HepG2 (cell line): ENCODE results near the gene ZNF846. TPM values are rescaled to one million over a fixed set of nuclear protein-coding genes. Genes with fewer than 3 reads are reported as not detected.
A peak's percentile ranks its signal among the peaks of the same experiment; 100 is the strongest.

Experiments used
- BRD4 ChIP-seq: sonication (generic); formaldehyde crosslinking; IDR thresholded peaks from 2 replicates; pipeline ENCODE4 v1.4.0; 2020; ENCODE audit warnings: missing genetic modification reagents
- FOXA1 ChIP-seq, 2 experiments: fragments of 450-650 bp in 1 of 2; sonication (generic) in 1 of 2; formaldehyde crosslinking in 1 of 2; IDR thresholded peaks; 2 replicates each; pipeline versions ENCODE4 v1.4.0 to v1.6.1; 2016 to 2020; ENCODE audit warnings: missing genetic modification reagents in 1 of 2
- FOXK1 ChIP-seq: sonication (generic); formaldehyde crosslinking; IDR thresholded peaks from 2 replicates; pipeline ENCODE4 v1.4.0; 2020; ENCODE audit warnings: low read depth, missing genetic modification reagents, borderline replicate concordance
- MEIS2 ChIP-seq: sonication (generic); formaldehyde crosslinking; IDR thresholded peaks from 2 replicates; pipeline ENCODE4 v1.9.0; 2021; ENCODE audit warnings: mild to moderate bottlenecking, missing genetic modification reagents
- MYPOP ChIP-seq: sonication (generic); formaldehyde crosslinking; IDR thresholded peaks from 2 replicates; pipeline ENCODE4 v1.8.1; 2023; ENCODE audit warnings: mild to moderate bottlenecking, moderate library complexity, missing genetic modification reagents
- POLR2AphosphoS5 ChIP-seq: IDR thresholded peaks from 2 replicates; pipeline ENCODE4 v1.6.1; 2012; ENCODE audit warnings: low read depth, low read length
- SAP130 ChIP-seq: IDR thresholded peaks from 2 replicates; pipeline ENCODE4 v1.6.1; 2016; ENCODE audit warnings: low read depth
- SNAPC4 ChIP-seq: sonication (generic); formaldehyde crosslinking; IDR thresholded peaks from 2 replicates; pipeline ENCODE4 v1.4.0; 2020; ENCODE audit warnings: mild to moderate bottlenecking, missing genetic modification reagents
- SP1 ChIP-seq, 2 experiments: fragments of 450-650 bp in 1 of 2; sonication (generic) in 1 of 2; formaldehyde crosslinking in 1 of 2; IDR thresholded peaks; 2 replicates each; pipeline versions ENCODE4 v1.4.0 to v1.6.1; 2016 to 2020; ENCODE audit warnings: missing genetic modification reagents in 1 of 2
- SRY ChIP-seq: sonication (generic); formaldehyde crosslinking; IDR thresholded peaks from 2 replicates; pipeline ENCODE4 v1.8.0; 2022; ENCODE audit warnings: mild to moderate bottlenecking, missing genetic modification reagents
- WIZ ChIP-seq: sonication (generic); formaldehyde crosslinking; IDR thresholded peaks from 2 replicates; pipeline ENCODE4 v1.5.1; 2020; ENCODE audit warnings: mild to moderate bottlenecking, missing genetic modification reagents
- ZNF572 ChIP-seq: sonication (generic); formaldehyde crosslinking; IDR thresholded peaks from 2 replicates; pipeline ENCODE4 v1.5.1; 2020; ENCODE audit warnings: mild to moderate bottlenecking, missing genetic modification reagents
- ZSCAN21 ChIP-seq: sonication (generic); formaldehyde crosslinking; IDR thresholded peaks from 2 replicates; pipeline ENCODE4 v1.8.0; 2022; ENCODE audit warnings: mild to moderate bottlenecking, missing genetic modification reagents, moderate library complexity, borderline replicate concordance
- polyA plus RNA-seq, 8 experiments: library from polyadenylated mRNA; depleted of rRNA in 3 of 8; stranded (reverse) in 7 of 8; unstranded in 1 of 8; fragments of >200 nt; fragmentation: Illumina TruSeq in 4 of 8; extraction: Trizol in 4 of 8; gene quantifications; 2 replicates each; pipeline versions ENCODE4 v1.2.1 to v1.2.3, GENCODE V29; 2011 to 2016; ENCODE audit warnings: low read depth in 4 of 8, missing spikeins in 1 of 8, mixed read lengths in 1 of 8; ENCODE audit not compliant: insufficient read depth in 1 of 8
- total RNA-seq, 5 experiments: library from RNA; depleted of rRNA; stranded (reverse); fragments of >200 nt; fragmentation: Illumina TruSeq; extraction: Trizol; gene quantifications; 2 replicates each; pipeline ENCODE4 v1.2.3, GENCODE V29; 2016; ENCODE audit warnings: low read depth in 1 of 5
- TF ChIP-seq, protein P1 (sequence below): sonication (generic); formaldehyde crosslinking; IDR thresholded peaks from 2 replicates; pipeline ENCODE4 v1.4.0; 2020; ENCODE audit warnings: low read depth, missing genetic modification reagents
- TF ChIP-seq, protein P2 (sequence below): sonication (generic); formaldehyde crosslinking; IDR thresholded peaks from 2 replicates; pipeline ENCODE4 v1.8.0; 2022; ENCODE audit warnings: mild to moderate bottlenecking, missing genetic modification reagents
- TF ChIP-seq, protein P3 (sequence below): IDR thresholded peaks from 2 replicates; pipeline ENCODE4 v1.6.1; 2016; ENCODE audit warnings: mild to moderate bottlenecking, missing biosample characterization, missing genetic modification reagents

Gene ZNF846
- total and polyA plus RNA-seq, 2 of the 13 experiments (the other 11 are each of a cell fraction or from before 2014, with no cell fraction given), result 4.8 to 5.4 TPM

- TF ChIP-seq SNAPC4 (CRISPR knock-in tag) (0 out of 2 replicates have a peak, but pooled peaks have one; percentile 35), MEIS2 (CRISPR knock-in tag) (no peak), ZNF572 (CRISPR knock-in tag) (no peak), SAP130 (peak; percentile 58), SRY (CRISPR knock-in tag) (no peak; the same call in 1 of the 2 replicates), FOXK1 (CRISPR knock-in tag) (no peak), FOXA1 (IDR thresholded peaks at IDR 0.05) (no peak), FOXA1 (CRISPR knock-in tag; IDR thresholded peaks at IDR 0.05) (no peak), POLR2AphosphoS5 (peak; percentile 83), WIZ (0 out of 2 replicates have a peak, but pooled peaks have one; percentile 21), SP1 (IDR thresholded peaks at IDR 0.05) (no peak), SP1 (CRISPR knock-in tag; IDR thresholded peaks at IDR 0.05) (peak; percentile 32; the same call in 1 of the 2 replicates), ZSCAN21 (CRISPR knock-in tag) (peak; percentile 26; the same call in 1 of the 2 replicates), MYPOP (CRISPR knock-in tag) (no peak), BRD4 (CRISPR knock-in tag) (no peak)
- TF ChIP-seq, protein P1, sequence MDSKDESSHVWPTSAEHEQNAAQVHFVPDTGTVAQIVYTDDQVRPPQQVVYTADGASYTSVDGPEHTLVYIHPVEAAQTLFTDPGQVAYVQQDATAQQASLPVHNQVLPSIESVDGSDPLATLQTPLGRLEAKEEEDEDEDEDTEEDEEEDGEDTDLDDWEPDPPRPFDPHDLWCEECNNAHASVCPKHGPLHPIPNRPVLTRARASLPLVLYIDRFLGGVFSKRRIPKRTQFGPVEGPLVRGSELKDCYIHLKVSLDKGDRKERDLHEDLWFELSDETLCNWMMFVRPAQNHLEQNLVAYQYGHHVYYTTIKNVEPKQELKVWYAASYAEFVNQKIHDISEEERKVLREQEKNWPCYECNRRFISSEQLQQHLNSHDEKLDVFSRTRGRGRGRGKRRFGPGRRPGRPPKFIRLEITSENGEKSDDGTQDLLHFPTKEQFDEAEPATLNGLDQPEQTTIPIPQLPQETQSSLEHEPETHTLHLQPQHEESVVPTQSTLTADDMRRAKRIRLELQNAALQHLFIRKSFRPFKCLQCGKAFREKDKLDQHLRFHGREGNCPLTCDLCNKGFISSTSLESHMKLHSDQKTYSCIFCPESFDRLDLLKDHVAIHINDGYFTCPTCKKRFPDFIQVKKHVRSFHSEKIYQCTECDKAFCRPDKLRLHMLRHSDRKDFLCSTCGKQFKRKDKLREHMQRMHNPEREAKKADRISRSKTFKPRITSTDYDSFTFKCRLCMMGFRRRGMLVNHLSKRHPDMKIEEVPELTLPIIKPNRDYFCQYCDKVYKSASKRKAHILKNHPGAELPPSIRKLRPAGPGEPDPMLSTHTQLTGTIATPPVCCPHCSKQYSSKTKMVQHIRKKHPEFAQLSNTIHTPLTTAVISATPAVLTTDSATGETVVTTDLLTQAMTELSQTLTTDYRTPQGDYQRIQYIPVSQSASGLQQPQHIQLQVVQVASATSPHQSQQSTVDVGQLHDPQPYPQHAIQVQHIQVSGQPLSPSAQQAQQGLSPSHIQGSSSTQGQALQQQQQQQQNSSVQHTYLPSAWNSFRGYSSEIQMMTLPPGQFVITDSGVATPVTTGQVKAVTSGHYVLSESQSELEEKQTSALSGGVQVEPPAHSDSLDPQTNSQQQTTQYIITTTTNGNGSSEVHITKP (CRISPR knock-in tag), result no peak
- TF ChIP-seq, protein P2, sequence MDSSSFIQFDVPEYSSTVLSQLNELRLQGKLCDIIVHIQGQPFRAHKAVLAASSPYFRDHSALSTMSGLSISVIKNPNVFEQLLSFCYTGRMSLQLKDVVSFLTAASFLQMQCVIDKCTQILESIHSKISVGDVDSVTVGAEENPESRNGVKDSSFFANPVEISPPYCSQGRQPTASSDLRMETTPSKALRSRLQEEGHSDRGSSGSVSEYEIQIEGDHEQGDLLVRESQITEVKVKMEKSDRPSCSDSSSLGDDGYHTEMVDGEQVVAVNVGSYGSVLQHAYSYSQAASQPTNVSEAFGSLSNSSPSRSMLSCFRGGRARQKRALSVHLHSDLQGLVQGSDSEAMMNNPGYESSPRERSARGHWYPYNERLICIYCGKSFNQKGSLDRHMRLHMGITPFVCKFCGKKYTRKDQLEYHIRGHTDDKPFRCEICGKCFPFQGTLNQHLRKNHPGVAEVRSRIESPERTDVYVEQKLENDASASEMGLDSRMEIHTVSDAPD (CRISPR knock-in tag), result no peak
- TF ChIP-seq, protein P3, sequence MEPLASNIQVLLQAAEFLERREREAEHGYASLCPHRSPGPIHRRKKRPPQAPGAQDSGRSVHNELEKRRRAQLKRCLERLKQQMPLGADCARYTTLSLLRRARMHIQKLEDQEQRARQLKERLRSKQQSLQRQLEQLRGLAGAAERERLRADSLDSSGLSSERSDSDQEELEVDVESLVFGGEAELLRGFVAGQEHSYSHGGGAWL, result no peak
These were observed 17.1 kb upstream of the ZNF846 start (continued) for GRCh38 chr19:9785367-9786331.
